Karpas-422 (cell line): ENCODE data around the gene XPNPEP2. TPM values are rescaled to one million over a fixed set of nuclear protein-coding genes. Genes with fewer than 3 reads are reported as not detected.

Experiments
- DNase-seq: peaks from one replicate; pipeline ENCODE4 v3.0.0-alpha.2; 2015
- H2AFZ ChIP-seq: fragments of 200-600 bp; sonication (generic); 2 replicates; pipeline ENCODE4 v1.6.1; 2014; ENCODE audit warnings: antibody characterized with exemption, low read length, mixed read lengths
- H3K27ac ChIP-seq: fragments of 200-600 bp; sonication (generic); 2 replicates; pipeline ENCODE4 v1.5.1; 2014; ENCODE audit warnings: mild to moderate bottlenecking, low read length, moderate library complexity
- H3K27me3 ChIP-seq: fragments of 200-600 bp; sonication (generic); 2 replicates; pipeline ENCODE4 v1.6.1; 2014; ENCODE audit warnings: low read length, mixed read lengths
- H3K36me3 ChIP-seq: fragments of 200-600 bp; sonication (generic); 2 replicates; pipeline ENCODE4 v1.6.1; 2014; ENCODE audit warnings: low read length, mixed read lengths; ENCODE audit not compliant: insufficient read depth
- H3K4me1 ChIP-seq: fragments of 200-600 bp; sonication (generic); 2 replicates; pipeline ENCODE4 v1.6.1; 2014; ENCODE audit warnings: mild to moderate bottlenecking, low read length, mixed read lengths
- H3K4me2 ChIP-seq: fragments of 200-600 bp; sonication (generic); 2 replicates; pipeline ENCODE4 v1.6.1; 2014; ENCODE audit warnings: low read length, low read depth, mild to moderate bottlenecking; ENCODE audit not compliant: poor library complexity, severe bottlenecking
- H3K4me3 ChIP-seq: fragments of 200-600 bp; sonication (generic); 2 replicates; pipeline ENCODE4 v1.5.1; 2014; ENCODE audit warnings: mild to moderate bottlenecking, antibody characterized with exemption, low read length, mixed read lengths
- H3K79me2 ChIP-seq: fragments of 200-600 bp; sonication (generic); 2 replicates; pipeline ENCODE4 v1.6.1; 2014; ENCODE audit warnings: mild to moderate bottlenecking, low read length, mixed read lengths
- H3K9ac ChIP-seq: fragments of 200-600 bp; sonication (generic); 2 replicates; pipeline ENCODE4 v1.6.0; 2014; ENCODE audit warnings: low read length
- H3K9me2 ChIP-seq: fragments of 200-600 bp; sonication (generic), shearing (Covaris generic); replicated peaks from 2 replicates; pipeline ENCODE4 v1.6.0; 2014; ENCODE audit warnings: mild to moderate bottlenecking, low read length, moderate library complexity; ENCODE audit not compliant: insufficient read depth
- H3K9me3 ChIP-seq: fragments of 300-700, 200-600 bp; sonication (generic); 2 replicates; pipeline ENCODE4 v1.6.1; 2014; ENCODE audit warnings: low read length, mixed read lengths
- H4K20me1 ChIP-seq: fragments of 200-600 bp; sonication (generic); 2 replicates; pipeline ENCODE4 v1.6.1; 2014; ENCODE audit warnings: mild to moderate bottlenecking, antibody characterized with exemption, low read length, low read depth; ENCODE audit not compliant: insufficient read depth
- total RNA-seq: library from RNA; depleted of rRNA; stranded (reverse); fragments of >200 nt; shearing (Covaris generic); gene quantifications from 2 replicates; pipeline ENCODE4 v1.2.3, GENCODE V29; 2014; ENCODE audit warnings: low replicate concordance

The XPNPEP2 gene
- total RNA-seq, 1 experiment from 2014 or later = not detected

DNA sequence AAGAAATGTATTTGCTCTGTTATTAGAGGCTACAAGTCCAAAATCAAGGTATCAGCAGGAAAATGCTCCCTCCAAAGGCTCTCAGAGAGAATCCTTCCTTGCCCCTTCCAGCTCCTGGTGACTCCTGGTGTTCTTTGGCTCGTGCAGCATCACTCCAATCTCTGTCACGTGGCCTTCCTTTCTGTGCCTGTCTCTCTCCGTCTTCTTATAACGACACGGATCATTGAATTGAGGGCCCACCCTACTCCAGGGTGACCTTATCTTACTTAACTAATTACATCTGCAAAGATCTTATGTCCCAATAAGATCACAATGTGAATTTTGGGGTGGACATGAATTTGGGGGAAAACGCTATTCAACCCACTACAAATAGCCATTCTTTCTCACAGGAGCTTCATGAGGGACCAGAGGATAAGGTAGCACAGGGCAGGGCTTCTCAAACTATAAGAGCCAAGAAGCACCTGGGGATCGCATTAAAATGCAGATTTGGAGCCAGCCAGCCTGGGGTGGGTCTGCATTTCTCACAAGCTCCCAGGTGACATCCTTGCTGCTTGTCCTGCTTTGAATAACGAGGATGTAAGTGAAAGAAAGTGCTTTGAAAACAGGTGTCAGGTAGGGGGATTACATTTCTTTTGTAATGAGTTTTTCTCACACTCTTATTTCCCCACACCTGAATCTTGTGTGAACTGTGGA lies 42.2 kb upstream of the XPNPEP2 start:
- H3K9me2 ChIP-seq = no peaks in the 10 kb centered on the region
- H3K9ac ChIP-seq = no peak overlapping the region
- no peak overlapping the region for H3K4me3 ChIP-seq
- H3K27me3 ChIP-seq = no peaks in the 10 kb centered on the region
- H2AFZ ChIP-seq = no peak overlapping the region
- no peaks in the 10 kb centered on the region for H3K9me3 ChIP-seq
- H3K36me3 ChIP-seq = no peaks in the 10 kb centered on the region
- no peak overlapping the region for H3K27ac ChIP-seq
- no peaks in the 10 kb centered on the region for H3K4me1 ChIP-seq
- no peaks in the 10 kb centered on the region for H3K79me2 ChIP-seq
- peak; percentile 31 for DNase-seq
- no peak overlapping the region for H3K4me2 ChIP-seq
- H4K20me1 ChIP-seq = no peaks in the 10 kb centered on the region

- Histone ChIP-seq H3K79me2 (no peaks in the 10 kb centered on the region), H3K9me3 (no peaks in the 10 kb centered on the region), H3K27ac (no peak overlapping the region), H3K9ac (no peak overlapping the region), H3K4me2 (no peak overlapping the region), H2AFZ (no peak overlapping the region), H3K4me1 (no peaks in the 10 kb centered on the region), H3K27me3 (no peaks in the 10 kb centered on the region), H3K36me3 (no peaks in the 10 kb centered on the region), H3K4me3 (no peak overlapping the region), H4K20me1 (no peaks in the 10 kb centered on the region), H3K9me2 (no peaks in the 10 kb centered on the region)
- peak; percentile 27 for DNase-seq
Observed at GRCh38 chrX:129697204-129697829, 41.5 kb upstream of the XPNPEP2 start.

DNA sequence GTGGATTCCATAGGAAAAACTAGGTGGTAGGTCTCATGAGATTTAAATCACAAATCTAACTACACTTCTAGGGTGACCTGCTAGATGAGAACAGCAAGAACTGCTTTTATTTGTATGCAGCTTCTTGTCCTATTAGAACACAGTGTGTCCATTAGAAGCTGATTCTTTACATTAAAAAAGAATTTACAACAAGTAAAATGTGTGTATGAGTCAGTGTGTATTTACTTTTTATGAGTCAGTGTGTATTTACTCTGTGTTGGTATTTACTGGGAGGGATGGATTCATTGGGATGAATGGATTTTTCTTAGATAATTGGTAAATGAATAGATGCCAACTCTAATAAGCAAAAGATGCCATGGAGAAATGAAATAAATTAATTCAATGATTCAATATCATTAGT lies 40.6 kb upstream of the XPNPEP2 start:
- Histone ChIP-seq H3K9me2 (no peaks in the 10 kb centered on the region), H3K4me3 (no peak overlapping the region), H4K20me1 (no peaks in the 10 kb centered on the region), H3K27ac (no peak overlapping the region), H3K27me3 (no peaks in the 10 kb centered on the region), H3K9ac (no peak overlapping the region), H3K9me3 (no peaks in the 10 kb centered on the region), H2AFZ (no peak overlapping the region), H3K79me2 (no peaks in the 10 kb centered on the region), H3K4me2 (no peak overlapping the region), H3K36me3 (no peaks in the 10 kb centered on the region), H3K4me1 (no peaks in the 10 kb centered on the region)
- DNase-seq = no peak

GRCh38 chrX:129700536-129700935 lies 38.2 kb upstream of the XPNPEP2 start:
- Histone ChIP-seq H3K27ac (no peak overlapping the region), H3K9me2 (no peaks in the 10 kb centered on the region), H3K4me2 (no peak overlapping the region), H2AFZ (no peak overlapping the region), H3K79me2 (no peaks in the 10 kb centered on the region), H3K27me3 (no peaks in the 10 kb centered on the region), H3K9me3 (no peaks in the 10 kb centered on the region), H3K9ac (no peak overlapping the region), H3K36me3 (no peaks in the 10 kb centered on the region), H3K4me1 (no peaks in the 10 kb centered on the region), H3K4me3 (no peak overlapping the region), H4K20me1 (no peaks in the 10 kb centered on the region)
- no peak for DNase-seq

DNA sequence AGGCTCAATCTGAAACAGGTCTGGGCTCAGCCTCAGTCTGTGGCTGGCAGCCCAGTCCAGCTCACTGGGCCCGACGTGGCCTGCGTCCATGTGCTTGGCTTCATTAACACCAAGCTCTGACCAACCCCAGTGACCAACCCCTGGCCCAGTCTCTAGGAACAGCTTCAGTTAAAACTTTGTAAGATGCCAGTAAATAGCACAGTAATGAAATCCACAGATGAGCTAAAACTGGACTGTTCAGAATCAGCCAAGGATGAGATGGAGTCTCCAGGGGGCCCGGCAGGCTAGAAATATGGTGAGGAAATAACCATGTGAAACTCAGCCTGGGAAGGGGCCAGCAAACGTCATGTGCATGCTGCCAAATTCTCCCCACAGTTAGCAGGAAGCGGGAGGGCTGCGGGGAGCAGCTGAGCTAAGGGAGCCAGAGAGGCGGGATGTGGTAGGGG lies 37.1 kb upstream of the XPNPEP2 start:
- Histone ChIP-seq H3K27me3 (no peaks in the 10 kb centered on the region), H4K20me1 (no peaks in the 10 kb centered on the region), H3K27ac (no peak overlapping the region), H3K4me3 (no peak overlapping the region), H3K36me3 (no peaks in the 10 kb centered on the region), H3K79me2 (no peaks in the 10 kb centered on the region), H3K9me3 (no peaks in the 10 kb centered on the region), H3K4me1 (no peaks in the 10 kb centered on the region), H3K9me2 (no peaks in the 10 kb centered on the region), H3K9ac (no peak overlapping the region), H2AFZ (no peak overlapping the region), H3K4me2 (no peak overlapping the region)
- DNase-seq = no peak

- Histone ChIP-seq H3K4me1 (no peaks in the 10 kb centered on the region), H2AFZ (no peak overlapping the region), H3K4me2 (no peak overlapping the region), H3K36me3 (no peaks in the 10 kb centered on the region), H3K9ac (no peak overlapping the region), H3K9me3 (no peaks in the 10 kb centered on the region), H3K4me3 (no peak overlapping the region), H3K9me2 (no peaks in the 10 kb centered on the region), H3K27me3 (no peaks in the 10 kb centered on the region), H4K20me1 (no peaks in the 10 kb centered on the region), H3K79me2 (no peaks in the 10 kb centered on the region), H3K27ac (no peak overlapping the region)
- DNase-seq = peak; percentile 12
Observed at GRCh38 chrX:129704491-129704890, 34.3 kb upstream of the XPNPEP2 start.

- Histone ChIP-seq H3K9me3 (no peaks in the 10 kb centered on the region), H2AFZ (no peak overlapping the region), H3K4me3 (no peak overlapping the region), H3K79me2 (no peaks in the 10 kb centered on the region), H4K20me1 (no peaks in the 10 kb centered on the region), H3K9me2 (no peaks in the 10 kb centered on the region), H3K4me2 (no peak overlapping the region), H3K27ac (no peak overlapping the region), H3K4me1 (no peaks in the 10 kb centered on the region), H3K36me3 (no peaks in the 10 kb centered on the region), H3K9ac (no peak overlapping the region), H3K27me3 (no peaks in the 10 kb centered on the region)
- peak; percentile 21 for DNase-seq
Observed at GRCh38 chrX:129705377-129705925, 33.3 kb upstream of the XPNPEP2 start.

GRCh38 chrX:129705988-129706387 lies 32.8 kb upstream of the XPNPEP2 start:
- Histone ChIP-seq H3K79me2 (no peaks in the 10 kb centered on the region), H3K4me2 (no peak overlapping the region), H3K9me3 (no peaks in the 10 kb centered on the region), H3K9ac (no peak overlapping the region), H3K4me1 (no peaks in the 10 kb centered on the region), H4K20me1 (no peaks in the 10 kb centered on the region), H3K27ac (no peak overlapping the region), H3K4me3 (no peak overlapping the region), H3K36me3 (no peaks in the 10 kb centered on the region), H3K9me2 (no peaks in the 10 kb centered on the region), H2AFZ (no peak overlapping the region), H3K27me3 (no peaks in the 10 kb centered on the region)
- DNase-seq = no peak
